Measurements from ENCODE around the gene SELENOV.

The SELENOV gene

DNA sequence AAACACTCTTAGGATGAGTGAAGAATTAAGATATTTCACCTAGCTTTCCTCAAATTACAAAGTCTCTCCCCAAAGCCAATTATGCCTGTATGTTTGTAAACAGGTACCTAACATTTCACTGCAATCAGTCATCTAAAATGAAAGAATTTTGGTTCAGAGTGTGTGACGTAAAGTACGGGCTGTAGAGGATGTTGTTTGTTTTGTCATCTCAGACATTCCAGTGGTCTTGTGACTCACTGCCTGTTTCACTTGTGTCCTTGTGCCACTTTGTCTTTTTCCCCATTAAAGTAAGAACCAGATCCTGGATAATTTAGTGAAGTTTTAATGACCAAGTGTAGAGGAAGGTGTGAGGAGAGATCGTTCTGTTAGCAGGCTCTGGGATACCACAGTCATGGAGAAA is 53.7 kb downstream of the SELENOV start:
- no peak for DNase-seq

Measured in femur (tissue), 1 donor.